CD4-positive, alpha-beta T cell treated with Interleukin-12 subunit alpha and Interleukin-12 subunit beta, for 1 hour (primary cell): Measurements from ENCODE around the gene DLD.
"Not testable (repeated sequence)": the region's sequence is repeated elsewhere in the genome, so short reads cannot be mapped to it uniquely, and the experiment has no call there.

Experiments used
- DNase-seq: peaks from one replicate; pipeline ENCODE4 v3.0.0-alpha.2; 2020

The DLD gene

DNA sequence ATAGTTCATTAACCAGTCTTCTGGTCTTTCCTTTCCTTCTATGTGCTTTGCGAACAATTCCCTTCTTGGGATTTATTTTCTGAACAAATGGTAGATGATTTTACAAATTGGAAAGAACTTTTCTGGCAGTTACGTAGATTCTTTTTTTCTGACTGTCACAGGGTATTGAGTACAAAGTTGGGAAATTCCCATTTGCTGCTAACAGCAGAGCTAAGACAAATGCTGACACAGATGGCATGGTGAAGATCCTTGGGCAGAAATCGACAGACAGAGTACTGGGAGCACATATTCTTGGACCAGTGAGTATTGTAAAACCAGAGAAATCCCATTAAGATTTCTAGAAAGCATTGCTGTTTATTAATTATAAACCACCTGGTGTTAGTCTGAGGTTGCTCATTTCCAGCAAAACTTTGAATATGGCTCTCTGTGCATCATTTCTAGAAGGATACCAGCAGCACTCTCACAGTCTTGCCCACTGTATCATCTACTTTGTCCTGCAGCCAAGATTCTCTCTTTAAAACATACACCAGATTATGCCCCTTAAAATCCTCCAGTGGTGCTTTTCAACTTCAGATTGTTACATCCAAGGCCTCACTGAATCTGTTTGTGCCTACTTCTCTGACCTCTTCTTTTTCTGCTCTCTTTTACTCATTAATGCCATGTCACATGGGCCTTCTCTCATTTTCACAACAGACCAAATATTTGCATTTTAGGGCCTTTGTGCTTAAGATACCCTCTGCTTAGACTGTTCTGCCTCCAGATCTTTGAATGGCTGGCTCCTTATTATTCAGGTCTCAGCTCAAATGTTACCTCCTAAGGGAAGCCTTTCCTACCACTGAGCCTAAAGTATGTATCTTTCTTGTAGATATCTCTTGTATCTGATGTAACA is 27.0 kb downstream of the DLD start:
- DNase-seq: no peak

DNA sequence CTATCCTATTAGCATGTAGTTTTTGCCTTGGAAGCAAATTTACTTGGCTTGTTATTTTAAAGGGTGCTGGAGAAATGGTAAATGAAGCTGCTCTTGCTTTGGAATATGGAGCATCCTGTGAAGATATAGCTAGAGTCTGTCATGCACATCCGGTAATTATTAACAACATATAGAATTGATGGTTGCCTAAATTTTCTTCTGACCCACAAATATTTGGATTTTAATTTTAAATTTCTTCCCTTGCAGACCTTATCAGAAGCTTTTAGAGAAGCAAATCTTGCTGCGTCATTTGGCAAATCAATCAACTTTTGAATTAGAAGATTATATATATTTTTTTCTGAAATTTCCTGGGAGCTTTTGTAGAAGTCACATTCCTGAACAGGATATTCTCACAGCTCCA is 28.0 kb downstream of the DLD start:
- DNase-seq: no peak

DNA sequence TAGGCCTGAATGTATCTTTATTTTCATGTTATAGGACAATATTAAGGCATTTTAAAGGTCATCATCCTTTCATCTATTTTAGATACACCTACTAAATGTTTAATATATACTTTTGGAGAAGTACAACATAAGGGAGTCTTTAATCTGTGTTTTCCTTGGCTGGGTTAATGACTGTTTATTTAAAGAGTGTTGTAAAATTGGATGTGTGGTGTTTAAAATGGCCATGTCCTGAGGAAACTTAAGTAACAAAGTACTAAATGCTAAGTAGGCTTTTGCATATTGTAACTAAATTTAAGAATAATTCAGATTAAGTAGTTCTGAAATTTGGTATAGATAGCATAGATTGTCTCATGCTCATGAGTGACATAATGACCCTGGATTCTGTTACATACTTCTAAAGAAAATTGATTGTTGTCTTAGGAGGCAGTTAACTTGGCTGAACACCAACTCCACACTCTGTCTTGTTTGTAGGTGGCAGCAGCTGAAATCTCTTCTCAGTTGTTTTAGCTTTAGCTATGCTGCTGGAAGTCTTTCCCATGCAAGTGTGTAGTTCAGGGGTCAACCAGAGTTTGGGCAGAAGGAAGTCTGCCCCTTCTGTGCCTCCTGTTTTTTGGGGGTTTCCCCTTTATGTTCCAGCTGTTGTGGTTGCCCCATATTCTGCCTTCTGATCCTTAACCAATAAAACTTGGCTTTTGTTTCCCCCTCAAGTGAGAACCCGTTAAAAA is 29.2 kb downstream of the DLD start:
- no peak for DNase-seq

DNA sequence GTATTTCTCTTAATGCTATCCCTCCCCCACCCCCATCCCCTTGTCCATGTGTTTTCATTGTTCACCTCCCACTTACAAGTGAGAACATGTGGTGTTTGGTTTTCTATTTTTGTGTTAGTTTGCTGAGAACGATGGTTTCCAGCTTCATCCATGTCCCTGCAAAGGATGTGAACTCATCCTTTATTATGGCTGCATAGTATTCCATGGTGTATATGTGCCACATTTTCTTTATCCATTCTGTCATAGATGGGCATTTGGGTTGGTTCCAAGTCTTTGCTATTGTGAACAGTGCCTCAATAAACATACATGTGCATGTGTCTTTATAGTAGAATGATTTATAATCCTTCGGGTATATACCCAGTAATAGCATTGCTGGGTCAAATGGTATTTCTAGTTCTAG is 30.8 kb downstream of the DLD start:
- DNase-seq: not testable (repeated sequence)

DNA sequence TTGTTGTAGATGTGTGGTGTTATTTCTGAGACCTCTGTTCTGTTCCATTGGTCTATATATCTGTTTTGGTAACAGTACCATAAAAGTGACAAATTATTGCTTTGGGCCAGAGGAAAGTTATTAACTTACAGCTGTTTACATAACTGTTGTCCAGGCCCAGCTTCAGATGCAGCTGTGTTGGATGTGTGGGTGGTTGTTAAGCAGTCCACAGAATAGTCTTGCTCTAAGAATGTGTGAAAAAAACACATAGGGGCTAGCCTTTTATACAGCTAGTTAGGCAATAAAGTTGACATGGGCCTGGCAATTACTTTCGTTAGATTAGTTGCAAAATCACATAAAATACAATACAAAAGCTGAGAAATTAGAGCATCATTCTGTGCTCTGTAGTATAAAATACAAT is 31.9 kb downstream of the DLD start:
- DNase-seq: no peak

DNA sequence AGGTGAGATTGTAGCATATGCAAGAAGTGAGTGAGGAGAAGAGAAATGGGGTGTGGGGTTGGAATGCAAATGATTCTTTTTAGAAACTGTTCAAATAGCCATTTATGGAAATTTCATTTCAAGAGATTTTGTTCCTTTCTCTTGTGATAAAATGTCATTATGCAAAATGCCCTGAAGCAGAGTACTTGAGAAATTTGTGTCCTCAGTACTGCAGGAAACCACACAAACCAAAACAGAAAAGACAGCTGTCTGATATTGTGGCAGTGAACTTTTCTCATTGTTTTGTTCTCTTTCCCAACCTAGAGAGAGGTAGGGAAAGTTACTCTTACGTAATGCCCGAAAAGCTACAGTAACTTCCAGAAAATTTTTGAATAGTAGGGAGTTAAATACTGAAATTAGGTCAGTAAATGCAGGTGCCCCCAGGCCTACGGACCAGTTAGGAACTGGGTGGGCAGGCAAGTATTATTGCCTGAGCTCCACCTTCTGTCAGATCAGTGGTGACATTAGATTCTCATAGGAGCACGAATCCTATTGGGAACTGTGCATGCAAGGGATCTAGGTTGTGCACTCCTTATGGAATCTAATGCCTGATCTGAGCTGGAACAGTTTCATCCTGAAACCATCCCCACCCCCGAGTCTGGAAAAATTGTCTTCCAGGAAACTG is 34.0 kb downstream of the DLD start:
- peak; percentile 11 for DNase-seq

DNA sequence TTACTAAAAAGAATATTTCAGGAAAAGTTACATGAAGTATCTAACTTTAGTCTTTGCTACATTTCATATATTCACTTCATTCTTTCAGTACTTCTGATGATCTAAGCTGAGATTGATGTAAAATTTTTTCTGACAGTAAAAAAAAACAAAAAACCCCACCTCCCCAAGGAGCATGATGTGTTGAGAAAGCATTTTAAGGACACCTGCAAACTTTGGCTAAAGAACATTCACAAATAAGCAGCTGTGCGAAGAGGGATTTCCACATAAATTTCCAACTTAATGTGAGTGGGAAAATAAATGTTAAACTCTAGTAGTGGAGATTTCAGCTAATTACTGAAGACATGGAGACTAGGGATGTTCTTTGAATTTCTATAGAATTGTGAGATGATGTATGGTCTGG is 35.5 kb downstream of the DLD start:
- no peak for DNase-seq

DNA sequence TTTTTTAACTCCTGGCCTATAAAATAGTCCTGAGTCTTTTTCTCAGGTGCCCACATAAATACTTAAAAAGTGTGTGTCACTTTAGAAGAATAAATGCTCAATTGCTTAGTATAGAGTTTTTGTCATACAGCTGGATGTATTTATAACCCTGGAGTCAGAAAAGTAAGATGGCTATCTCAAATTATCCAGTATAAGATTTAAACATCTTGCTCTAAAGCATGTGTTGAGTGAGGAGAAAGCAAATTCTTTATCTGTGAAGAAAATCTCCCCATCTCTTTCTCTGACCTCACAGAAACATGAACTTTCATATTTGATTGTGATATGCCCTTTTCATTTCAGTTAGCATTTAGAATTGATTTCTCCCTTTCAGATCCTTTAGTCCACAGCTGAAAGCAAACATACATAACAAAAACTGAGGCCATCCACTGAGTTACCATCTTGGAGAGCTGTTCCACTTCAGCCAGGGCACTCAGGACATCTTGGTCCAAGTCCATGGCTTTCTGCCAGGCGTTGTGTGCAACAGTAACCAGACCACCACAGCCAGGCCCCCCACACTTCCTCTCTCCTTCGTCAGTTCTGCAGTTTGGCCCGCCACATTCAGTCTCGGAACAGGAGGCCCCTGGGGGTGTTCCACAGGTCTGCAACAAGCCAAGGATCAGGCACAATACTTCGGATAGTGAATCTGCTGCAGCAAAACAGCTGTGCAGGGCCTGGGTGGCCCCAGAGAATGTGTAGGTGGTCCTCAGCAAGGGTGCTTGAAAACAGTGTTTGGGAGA is 40.9 kb downstream of the DLD start:
- no peak for DNase-seq

DNA sequence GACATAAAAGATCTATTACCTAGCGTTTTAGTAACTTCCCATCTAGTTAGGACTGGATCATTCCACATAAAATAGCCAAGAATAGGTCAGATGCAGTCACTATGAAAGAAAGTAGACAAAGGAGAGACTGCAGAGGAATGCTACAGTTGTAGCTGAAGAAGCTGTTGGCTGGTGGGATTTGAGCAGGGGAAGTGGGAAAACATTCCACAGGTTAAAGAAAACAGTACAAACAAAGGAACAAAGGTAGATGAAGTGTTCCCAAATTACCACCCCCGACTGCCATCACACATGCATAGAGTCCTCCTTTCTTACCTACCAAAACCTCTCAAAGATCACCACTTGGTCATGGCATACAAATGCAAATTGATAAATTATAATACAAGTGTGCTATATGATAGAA is 41.8 kb downstream of the DLD start:
- no peak for DNase-seq

DNA sequence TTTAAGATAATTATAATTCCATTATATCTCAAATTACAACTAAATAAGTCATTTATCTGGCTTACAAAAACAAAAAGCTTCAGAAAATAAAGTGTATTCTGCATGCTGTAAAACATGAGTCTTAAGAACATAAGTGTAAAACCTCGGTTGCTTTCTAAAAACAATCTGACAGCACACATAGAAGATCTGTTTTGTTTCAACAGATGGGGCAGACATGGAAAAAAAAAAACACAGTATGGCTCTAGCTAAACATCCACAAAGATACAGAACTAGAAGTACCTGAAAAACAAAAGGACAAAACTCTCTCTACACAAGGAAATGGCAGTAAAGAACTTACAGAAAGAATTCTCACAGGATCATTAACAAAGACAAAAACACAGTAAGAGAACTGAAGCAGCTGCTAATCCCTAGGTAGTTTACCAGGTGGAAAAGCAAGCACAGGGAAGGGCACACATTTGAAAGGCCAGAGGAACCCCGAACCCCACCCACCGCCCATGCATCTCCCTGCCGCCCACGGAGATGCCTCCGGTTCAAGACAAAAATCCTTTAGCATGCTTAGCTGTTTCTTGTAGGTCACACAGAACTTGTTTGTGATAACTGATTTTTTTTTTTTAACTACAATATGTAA is 42.5 kb downstream of the DLD start:
- no peak for DNase-seq

DNA sequence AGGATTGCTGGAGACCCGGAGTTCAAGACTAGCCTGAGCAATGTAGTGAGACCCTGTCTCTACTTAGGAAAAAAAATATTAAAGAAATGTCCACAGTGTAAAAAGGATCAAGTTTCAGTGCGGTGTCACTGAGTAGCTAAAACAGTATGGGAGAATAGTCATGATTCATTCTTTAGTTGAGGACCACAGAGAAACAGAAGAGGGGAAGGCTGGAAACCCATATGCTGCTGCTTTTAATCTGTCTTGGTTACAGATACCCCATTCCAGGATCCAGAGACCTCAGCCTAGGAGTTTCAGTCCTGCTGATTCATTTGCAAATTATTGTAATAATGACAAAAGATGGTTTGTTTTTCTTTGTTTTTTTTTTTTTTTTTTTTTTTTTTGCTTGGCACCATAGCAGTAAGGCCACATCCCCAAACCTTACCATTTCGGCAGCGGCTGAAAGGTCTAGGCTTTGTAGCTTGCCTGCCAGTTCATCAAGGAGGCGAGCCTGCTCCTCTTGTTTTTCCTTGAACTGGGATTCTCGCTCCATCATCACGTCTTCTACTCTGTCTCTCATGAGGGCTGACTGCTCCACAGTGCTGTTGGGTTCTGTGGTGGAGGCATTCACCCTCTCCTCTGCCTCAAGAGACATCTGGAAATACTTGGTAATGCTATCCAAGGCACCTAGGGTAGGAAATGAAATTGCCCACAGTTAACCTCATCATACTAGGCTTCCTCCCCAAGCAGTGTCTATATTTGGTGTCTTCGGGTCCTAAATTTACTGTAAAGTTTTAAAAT is 44.2 kb downstream of the DLD start:
- DNase-seq: no peak

DNA sequence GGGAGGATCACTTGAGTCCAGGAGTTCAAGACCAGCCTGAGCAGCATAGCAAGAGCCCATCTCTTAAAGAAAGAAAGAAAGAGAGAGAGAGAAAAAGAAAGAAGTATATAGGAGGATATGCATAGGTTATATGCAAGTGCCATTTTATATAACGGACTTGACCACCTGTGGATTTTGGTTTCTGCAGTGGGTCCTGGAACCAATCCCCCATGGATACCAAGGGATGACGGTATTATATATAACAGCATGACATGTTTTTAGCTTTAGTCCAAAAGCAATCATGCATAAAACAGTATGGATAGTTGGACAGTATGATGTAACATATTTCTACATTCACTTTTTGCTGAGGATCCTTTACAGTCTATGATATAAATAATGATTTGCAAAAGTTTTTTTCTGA is 45.3 kb downstream of the DLD start:
- no peak for DNase-seq

DNA sequence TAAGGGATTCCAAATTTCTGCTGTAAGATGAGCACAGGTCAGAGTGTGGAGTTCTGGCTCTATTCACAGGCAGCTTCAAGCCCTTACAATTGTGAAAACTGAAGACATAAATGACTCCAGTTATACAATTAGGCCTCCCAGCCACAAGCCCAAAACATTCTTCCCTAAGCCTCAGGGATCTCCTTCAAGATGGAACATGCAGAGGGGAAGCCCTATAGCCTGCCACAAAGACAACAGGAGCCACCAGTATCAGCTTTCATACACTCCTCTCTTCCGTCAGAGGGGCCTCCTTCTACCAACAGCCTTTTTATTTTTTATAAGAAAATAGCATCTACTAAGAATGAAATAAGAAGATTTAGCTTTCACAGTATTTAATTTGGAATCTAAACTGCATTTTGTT is 46.5 kb downstream of the DLD start:
- DNase-seq: no peak

DNA sequence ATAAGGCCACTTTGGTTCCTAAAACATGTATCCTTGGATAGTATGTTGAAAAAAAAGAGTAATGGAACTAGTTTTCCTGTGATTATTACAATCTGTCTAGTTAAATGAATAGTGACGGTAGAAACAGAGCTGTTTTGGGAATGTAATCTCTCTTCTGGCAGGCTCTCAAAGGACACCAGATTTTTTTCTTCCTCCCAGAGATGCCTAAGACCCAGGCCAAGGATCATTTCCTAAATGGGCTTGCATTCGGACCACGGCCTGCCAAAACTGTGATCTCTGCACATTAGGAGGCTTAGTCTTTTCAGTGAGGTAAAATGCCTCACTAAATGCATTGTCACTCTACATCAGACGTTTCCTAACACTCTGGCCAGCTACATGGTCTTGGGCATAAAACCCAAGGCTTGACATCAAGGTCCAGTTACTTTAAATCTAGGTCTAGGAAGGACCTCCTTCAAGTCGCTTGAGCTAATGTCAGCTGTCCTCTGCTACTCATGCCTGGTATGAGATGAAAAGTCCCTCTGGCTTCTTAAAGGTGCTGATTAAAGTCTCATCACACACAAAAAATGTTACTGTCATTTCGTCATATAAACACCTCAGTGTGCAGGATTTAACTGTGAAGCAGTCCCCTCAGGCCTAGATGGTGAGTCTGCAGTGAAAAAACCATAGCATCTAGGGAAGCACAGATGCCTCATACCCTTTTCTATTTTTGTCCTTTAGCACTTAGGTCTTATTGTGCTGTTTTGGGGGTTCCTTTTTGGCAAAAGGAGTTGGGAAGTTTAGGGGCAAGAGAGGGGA is 47.7 kb downstream of the DLD start:
- DNase-seq: no peak

DNA sequence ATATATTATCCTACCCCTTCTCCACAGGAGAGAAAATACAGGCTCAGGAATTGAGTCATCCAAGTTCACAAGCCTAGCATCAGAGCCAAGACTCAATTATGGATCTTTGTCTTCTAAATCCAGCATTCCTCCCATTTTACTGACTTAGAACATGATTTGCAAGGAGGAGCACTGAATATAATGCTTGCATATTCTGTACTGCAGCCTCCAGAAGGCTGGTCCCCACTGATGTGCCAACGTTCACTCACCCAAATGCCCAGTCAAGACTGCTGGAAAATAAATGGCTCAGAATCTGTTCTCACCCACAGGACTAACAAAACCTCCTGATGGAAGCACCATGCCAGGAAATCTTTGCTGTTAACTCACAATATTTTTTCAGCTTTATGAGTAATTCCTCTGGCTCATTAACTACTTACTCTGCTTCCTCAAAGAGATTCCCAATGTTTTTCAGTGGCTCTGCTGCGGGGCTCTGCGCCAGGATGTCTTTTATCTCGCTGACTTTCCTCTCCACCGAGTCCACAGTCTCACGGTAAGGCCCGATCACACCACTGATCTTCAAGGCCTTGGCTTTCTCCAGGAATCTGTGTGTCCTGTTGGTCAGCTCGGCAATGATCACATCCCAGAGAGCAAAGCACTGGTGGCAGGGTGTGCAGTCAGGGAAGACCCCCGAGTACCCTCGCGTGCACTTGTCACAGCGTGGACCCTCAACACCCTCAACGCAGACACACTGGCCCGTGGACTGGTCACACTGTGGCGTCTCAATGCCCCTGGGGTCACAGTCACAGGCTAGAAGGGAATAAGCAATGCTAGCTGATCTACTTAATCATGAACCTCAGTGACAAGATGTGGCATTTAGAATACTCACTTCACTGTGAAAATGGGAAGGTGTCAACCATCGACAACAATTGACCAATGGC is 48.8 kb downstream of the DLD start:
- no peak for DNase-seq

DNA sequence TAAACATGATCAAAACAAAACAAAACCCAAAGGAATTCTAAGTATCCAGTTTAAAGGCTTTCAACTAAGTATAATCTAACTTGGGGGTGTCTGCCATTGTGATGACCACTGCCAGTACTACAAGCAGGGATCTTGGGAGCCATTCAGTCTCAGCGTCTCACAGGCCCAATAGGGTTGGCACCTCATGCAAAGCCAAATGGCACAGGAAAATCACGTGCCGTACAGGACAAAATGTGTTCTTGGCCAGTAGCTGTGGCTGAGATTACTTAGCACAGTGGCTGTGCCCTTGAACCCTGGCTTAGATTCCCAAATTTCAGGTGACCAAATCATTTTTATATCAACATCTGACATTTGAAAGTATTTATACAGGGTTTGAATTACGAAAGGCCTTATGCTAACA is 50.0 kb downstream of the DLD start:
- no peak for DNase-seq

DNA sequence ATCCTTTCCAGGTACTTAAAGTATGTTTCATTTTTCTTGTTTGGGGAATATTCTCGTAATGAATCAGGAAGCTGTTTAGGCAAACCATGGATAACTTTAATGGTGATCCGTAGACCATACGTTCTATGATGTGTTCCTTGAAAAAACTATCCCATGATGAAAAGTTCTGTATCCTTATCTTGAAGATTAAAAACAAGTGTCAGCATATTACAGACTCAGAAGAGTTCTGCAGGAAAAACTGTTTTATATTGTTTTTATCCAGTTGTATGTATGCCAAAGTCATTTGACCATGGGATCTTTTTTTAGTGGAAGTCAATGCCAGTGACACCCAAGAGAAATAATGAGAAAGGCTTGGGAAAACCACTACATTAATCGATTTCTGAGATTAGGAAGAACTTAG is 52.0 kb downstream of the DLD start:
- DNase-seq: no peak

DNA sequence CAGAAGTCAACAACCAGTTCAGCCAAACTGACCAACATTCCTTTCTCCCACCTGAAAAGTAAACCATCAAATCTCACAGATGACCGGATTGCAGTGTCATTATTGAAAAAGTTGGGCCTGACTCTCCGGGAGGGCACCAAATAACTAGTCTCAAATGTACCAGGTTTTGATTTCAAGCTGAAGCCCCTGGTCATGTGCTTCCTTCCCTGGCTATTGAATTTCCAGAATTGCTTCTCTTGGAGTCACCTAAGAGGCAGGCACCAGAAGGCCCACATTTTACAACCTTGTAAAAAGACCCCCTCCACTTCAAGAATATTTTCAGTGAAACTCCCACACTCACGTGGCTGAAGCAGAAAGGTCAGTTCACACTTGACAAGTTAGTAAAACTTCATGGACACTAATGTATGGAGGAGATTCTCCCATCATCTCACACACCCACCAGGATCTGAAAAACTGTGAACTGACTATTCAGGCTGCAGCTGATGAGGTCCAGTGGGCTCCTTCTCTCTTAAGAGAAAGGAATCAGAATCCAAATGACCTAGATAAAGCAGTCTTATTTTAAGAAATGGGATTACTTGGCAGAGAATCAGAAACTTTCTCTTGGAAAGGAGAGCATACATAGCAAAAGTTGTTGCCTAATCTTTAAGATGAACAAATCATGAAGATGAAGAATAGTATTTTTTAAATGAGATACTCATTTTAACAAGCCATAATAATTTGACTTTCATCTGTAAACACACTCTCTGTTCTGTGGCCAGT is 53.6 kb downstream of the DLD start:
- no peak for DNase-seq

DNA sequence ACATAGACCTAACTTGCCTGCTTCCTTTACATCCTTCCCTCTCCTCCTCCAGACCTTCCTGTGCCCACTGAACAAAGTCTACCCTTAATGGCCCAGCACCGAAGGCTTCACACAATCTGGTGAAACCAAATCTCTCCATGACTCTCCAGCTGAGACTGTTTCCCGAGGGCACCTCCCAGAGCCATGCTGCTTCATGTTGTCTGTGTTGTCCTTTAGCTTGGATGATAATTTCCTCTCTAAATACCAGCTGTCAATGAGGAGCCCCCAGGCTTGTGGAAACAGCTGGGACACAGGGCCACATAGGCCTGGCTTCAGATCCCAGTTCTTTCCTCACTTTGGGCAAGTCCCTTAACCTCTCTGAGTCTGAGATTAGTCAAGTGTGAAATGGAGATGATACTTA is 54.3 kb downstream of the DLD start:
- no peak for DNase-seq
